K562 (cell line): ENCODE measurements around the gene PHLDB1. TPM values are rescaled to one million over a fixed set of nuclear protein-coding genes. Genes with fewer than 3 reads are reported as not detected.

Source experiments
- BRF1 ChIP-seq: IDR thresholded peaks from 3 replicates; pipeline ENCODE4 v1.6.1; 2011; ENCODE audit warnings: borderline replicate concordance, mild to moderate bottlenecking; ENCODE audit not compliant: insufficient read length; ENCODE audit errors: extremely low read depth
- CBX3 ChIP-seq, 2 experiments: IDR thresholded peaks; 1 replicate in 1 of 2; 2 replicates in 1 of 2; pipeline ENCODE4 v1.6.1; 2012; ENCODE audit warnings: inconsistent platforms in 2 of 2, low read length in 2 of 2, borderline replicate concordance in 1 of 2, control low read depth in 1 of 2
- DIDO1 ChIP-seq: fragments of 450-650 bp; IDR thresholded peaks from 2 replicates; pipeline ENCODE4 v1.6.1; 2016; ENCODE audit warnings: low read depth, missing biosample characterization, missing genetic modification characterization
- DMBX1 ChIP-seq: fragments of 250-450 bp; sonication (Bioruptor Pico); IDR thresholded peaks from 2 replicates; pipeline ENCODE4 v1.8.0; 2022; ENCODE audit warnings: inconsistent platforms, mild to moderate bottlenecking, moderate library complexity, borderline replicate concordance
- EHMT2 ChIP-seq: fragments of 450-650 bp; IDR thresholded peaks from 2 replicates; pipeline ENCODE4 v1.6.1; 2018; ENCODE audit warnings: antibody characterized with exemption
- LARP7 ChIP-seq: fragments of 450-650 bp; IDR thresholded peaks from 2 replicates; pipeline ENCODE4 v1.6.1; 2016
- MBD2 ChIP-seq: sonication (generic); IDR thresholded peaks from 2 replicates; pipeline ENCODE4 v1.6.1; 2016; ENCODE audit warnings: low read depth, borderline replicate concordance
- MEIS2 ChIP-seq: fragments of 450-650 bp; IDR thresholded peaks from 2 replicates; pipeline ENCODE4 v1.6.1; 2014; ENCODE audit warnings: mild to moderate bottlenecking; ENCODE audit not compliant: partially characterized antibody
- POLR2AphosphoS5 ChIP-seq: IDR thresholded peaks from 2 replicates; pipeline ENCODE4 v1.6.1; 2011; ENCODE audit warnings: mild to moderate bottlenecking, low read depth, low read length, moderate library complexity; ENCODE audit not compliant: control insufficient read depth, insufficient read depth
- SMAD4 ChIP-seq: fragments of 250-450 bp; sonication (Bioruptor Pico); conservative IDR thresholded peaks from 2 replicates; pipeline ENCODE4 v1.8.0; 2021; ENCODE audit warnings: inconsistent platforms, mild to moderate bottlenecking, moderate library complexity
- SPI1 ChIP-seq: IDR thresholded peaks from 2 replicates; pipeline ENCODE4 v1.6.1; 2011; ENCODE audit warnings: low read depth, low read length, control low read depth, borderline replicate concordance
- TAF1 ChIP-seq: IDR thresholded peaks from 2 replicates; pipeline ENCODE4 v1.6.1; 2011; ENCODE audit warnings: mild to moderate bottlenecking, low read length, moderate library complexity; ENCODE audit not compliant: insufficient read depth, control insufficient read depth, severe bottlenecking; ENCODE audit errors: extremely low read depth
- TRIM24 ChIP-seq, 2 experiments: fragments of 450-650 bp; IDR thresholded peaks; 2 replicates each; pipeline ENCODE4 v1.6.1; 2016
- ZBTB1 ChIP-seq: sonication (generic); formaldehyde crosslinking; IDR thresholded peaks from 2 replicates; pipeline ENCODE4 v1.8.1; 2023; ENCODE audit warnings: missing genetic modification reagents, low read depth, mild to moderate bottlenecking, borderline replicate concordance
- ZNF766 ChIP-seq: fragments of 200-800 bp; sonication (Bioruptor generic); conservative IDR thresholded peaks from 2 replicates; pipeline ENCODE4 v1.6.1; 2016; ENCODE audit warnings: missing genetic modification characterization, missing compliant biosample characterization
- polyA plus RNA-seq, 8 experiments: library from polyadenylated mRNA; depleted of rRNA in 4 of 8; stranded (reverse) in 5 of 8; unstranded in 3 of 8; fragments of >200 nt; fragmentation: Nextera tagmentation in 2 of 8; fragmentation: Illumina TruSeq in 1 of 8; extraction: Ambion mirVana in 2 of 8; extraction: Trizol in 1 of 8; gene quantifications; 2 replicates each; pipeline versions ENCODE4 v1.2.1 to v1.2.3, GENCODE V29; 2011 to 2014; ENCODE audit warnings: inconsistent platforms in 1 of 8, missing spikeins in 1 of 8
- total RNA-seq, 7 experiments: library from RNA; depleted of rRNA in 6 of 7; stranded (reverse); fragments of >200 nt in 6 of 7; fragmentation: Illumina TruSeq in 2 of 7; extraction: Trizol in 2 of 7; gene quantifications; 2 replicates each; pipeline versions ENCODE4 v1.2.1 to v1.2.3, GENCODE V29; 2011 to 2021; ENCODE audit warnings: low replicate concordance in 1 of 7
- TF ChIP-seq, protein P1 (sequence below): sonication (generic); formaldehyde crosslinking; IDR thresholded peaks from 2 replicates; pipeline ENCODE4 v1.5.0; 2020; ENCODE audit warnings: missing genetic modification reagents
- TF ChIP-seq, protein P2 (sequence below): fragments of 450-650 bp; formaldehyde crosslinking; IDR thresholded peaks from 2 replicates; pipeline ENCODE4 v1.4.0; 2022; ENCODE audit warnings: missing genetic modification characterization
- TF ChIP-seq, protein P3 (sequence below): fragments of 450-650 bp; IDR thresholded peaks from 2 replicates; pipeline ENCODE4 v1.6.1; 2014; ENCODE audit warnings: low read depth, mild to moderate bottlenecking, moderate library complexity, borderline replicate concordance
- TF ChIP-seq, protein P4 (sequence below): sonication (generic); formaldehyde crosslinking; IDR thresholded peaks from 2 replicates; pipeline ENCODE4 v1.9.0; 2022; ENCODE audit warnings: mild to moderate bottlenecking, missing genetic modification reagents
- TF ChIP-seq, protein P5 (sequence below), 2 experiments: fragments of 450-650 bp; IDR thresholded peaks; 2 replicates each; pipeline ENCODE4 v1.6.1; 2016

PHLDB1 gene
- total and polyA plus RNA-seq, 9 of the 15 experiments (the other 6 are each of a cell fraction or from before 2014, with no cell fraction given), result 2.0 to 28.7 (median 16.2) TPM

DNA sequence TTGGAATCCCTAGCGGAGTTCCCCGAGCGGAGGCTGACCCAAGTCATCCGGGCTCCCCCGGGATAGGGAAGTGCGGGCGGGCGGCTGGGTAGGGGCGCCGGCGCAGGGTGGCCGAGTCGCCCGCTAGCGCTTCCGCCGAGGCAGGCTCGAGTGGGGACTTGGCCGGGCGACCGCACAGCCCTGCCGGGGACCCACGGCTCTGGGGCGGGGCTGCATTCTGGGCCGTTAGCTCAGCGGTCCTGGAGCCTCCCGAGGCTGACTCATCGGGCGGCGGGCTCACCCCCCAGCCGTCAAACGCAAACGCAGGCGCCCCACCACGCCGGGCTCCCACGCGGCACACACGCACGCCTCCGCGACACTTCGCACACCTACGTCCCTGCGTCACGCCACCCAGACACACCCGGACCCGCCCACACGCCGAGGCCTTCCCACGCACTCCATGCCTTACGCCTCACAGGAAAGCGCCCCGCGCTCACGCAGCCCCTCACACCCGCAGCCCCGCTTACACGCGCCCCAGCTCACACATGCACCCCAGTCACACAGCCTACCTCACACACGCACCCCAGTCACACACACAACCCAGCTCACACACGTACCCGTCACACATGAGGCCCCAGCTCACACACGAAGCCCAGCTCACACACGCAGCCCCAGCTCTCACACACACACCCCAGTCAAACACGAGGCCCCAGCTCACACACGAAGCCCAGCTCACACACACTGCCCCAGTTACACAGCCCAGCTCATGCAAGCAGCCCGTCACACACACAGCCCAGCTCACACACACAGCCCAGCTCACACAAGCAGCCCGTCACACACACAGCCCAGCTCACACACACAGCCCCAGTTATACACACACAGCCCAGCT lies 1.2 kb downstream of the PHLDB1 start (continued):
- TF ChIP-seq, protein P1, sequence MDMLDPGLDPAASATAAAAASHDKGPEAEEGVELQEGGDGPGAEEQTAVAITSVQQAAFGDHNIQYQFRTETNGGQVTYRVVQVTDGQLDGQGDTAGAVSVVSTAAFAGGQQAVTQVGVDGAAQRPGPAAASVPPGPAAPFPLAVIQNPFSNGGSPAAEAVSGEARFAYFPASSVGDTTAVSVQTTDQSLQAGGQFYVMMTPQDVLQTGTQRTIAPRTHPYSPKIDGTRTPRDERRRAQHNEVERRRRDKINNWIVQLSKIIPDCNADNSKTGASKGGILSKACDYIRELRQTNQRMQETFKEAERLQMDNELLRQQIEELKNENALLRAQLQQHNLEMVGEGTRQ (CRISPR knock-in tag), result no peak
- TF ChIP-seq CBX3 (IDR thresholded peaks at IDR 0.05; ENCODE audit: borderline replicate concordance in 1 of 2, low read length in 2 of 2), result peak in 1 of 2 experiments; percentile 70; a peak in 2 of 3 replicates
- peak; percentile 13 to 33; a peak in 1 of 4 replicates for TF ChIP-seq TRIM24 (IDR thresholded peaks at IDR 0.05)
- TF ChIP-seq TAF1, result peak; percentile 64
- peak; percentile 47; the same call in 1 of the 2 replicates for TF ChIP-seq ZBTB1 (CRISPR knock-in tag)
- TF ChIP-seq, protein P2, sequence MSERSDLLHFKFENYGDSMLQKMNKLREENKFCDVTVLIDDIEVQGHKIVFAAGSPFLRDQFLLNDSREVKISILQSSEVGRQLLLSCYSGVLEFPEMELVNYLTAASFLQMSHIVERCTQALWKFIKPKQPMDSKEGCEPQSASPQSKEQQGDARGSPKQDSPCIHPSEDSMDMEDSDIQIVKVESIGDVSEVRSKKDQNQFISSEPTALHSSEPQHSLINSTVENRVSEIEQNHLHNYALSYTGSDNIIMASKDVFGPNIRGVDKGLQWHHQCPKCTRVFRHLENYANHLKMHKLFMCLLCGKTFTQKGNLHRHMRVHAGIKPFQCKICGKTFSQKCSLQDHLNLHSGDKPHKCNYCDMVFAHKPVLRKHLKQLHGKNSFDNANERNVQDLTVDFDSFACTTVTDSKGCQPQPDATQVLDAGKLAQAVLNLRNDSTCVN (CRISPR knock-in tag), result peak; percentile 68; the same call in 1 of the 2 replicates
- TF ChIP-seq SPI1, result peak; percentile 48; the same call in 1 of the 2 replicates
- 0 out of 2 replicates have a peak, but pooled peaks have one; percentile 43 for TF ChIP-seq EHMT2
- TF ChIP-seq, protein P3, sequence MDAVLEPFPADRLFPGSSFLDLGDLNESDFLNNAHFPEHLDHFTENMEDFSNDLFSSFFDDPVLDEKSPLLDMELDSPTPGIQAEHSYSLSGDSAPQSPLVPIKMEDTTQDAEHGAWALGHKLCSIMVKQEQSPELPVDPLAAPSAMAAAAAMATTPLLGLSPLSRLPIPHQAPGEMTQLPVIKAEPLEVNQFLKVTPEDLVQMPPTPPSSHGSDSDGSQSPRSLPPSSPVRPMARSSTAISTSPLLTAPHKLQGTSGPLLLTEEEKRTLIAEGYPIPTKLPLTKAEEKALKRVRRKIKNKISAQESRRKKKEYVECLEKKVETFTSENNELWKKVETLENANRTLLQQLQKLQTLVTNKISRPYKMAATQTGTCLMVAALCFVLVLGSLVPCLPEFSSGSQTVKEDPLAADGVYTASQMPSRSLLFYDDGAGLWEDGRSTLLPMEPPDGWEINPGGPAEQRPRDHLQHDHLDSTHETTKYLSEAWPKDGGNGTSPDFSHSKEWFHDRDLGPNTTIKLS, result peak; percentile 54; the same call in 1 of the 2 replicates
- peak; percentile 59; the same call in 1 of the 2 replicates for TF ChIP-seq MBD2
- TF ChIP-seq BRF1, result no peak
- peak; percentile 83 for TF ChIP-seq SMAD4 (CRISPR knock-in tag)
- TF ChIP-seq DIDO1 (tag), result peak; percentile 57; the same call in 1 of the 2 replicates
- TF ChIP-seq MEIS2, result peak; percentile 3
- TF ChIP-seq, protein P4, sequence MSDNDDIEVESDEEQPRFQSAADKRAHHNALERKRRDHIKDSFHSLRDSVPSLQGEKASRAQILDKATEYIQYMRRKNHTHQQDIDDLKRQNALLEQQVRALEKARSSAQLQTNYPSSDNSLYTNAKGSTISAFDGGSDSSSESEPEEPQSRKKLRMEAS (CRISPR knock-in tag), result peak; percentile 93
- TF ChIP-seq LARP7, result peak; percentile 82; the same call in 1 of the 2 replicates
- 0 out of 2 replicates have a peak, but pooled peaks have one; percentile 29 for TF ChIP-seq ZNF766 (CRISPR knock-in tag)
- TF ChIP-seq POLR2AphosphoS5, result peak; percentile 59; the same call in 1 of the 2 replicates
- TF ChIP-seq DMBX1 (CRISPR knock-in tag), result peak; percentile 68
- TF ChIP-seq, protein P5, sequence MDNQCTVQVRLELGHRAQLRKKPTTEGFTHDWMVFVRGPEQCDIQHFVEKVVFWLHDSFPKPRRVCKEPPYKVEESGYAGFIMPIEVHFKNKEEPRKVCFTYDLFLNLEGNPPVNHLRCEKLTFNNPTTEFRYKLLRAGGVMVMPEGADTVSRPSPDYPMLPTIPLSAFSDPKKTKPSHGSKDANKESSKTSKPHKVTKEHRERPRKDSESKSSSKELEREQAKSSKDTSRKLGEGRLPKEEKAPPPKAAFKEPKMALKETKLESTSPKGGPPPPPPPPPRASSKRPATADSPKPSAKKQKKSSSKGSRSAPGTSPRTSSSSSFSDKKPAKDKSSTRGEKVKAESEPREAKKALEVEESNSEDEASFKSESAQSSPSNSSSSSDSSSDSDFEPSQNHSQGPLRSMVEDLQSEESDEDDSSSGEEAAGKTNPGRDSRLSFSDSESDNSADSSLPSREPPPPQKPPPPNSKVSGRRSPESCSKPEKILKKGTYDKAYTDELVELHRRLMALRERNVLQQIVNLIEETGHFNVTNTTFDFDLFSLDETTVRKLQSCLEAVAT (IDR thresholded peaks at IDR 0.05), result peak; percentile 68 to 73; a peak in 2 of 4 replicates
